ENCODE measurements around the gene ARHGAP26.

ARHGAP26 gene

DNA sequence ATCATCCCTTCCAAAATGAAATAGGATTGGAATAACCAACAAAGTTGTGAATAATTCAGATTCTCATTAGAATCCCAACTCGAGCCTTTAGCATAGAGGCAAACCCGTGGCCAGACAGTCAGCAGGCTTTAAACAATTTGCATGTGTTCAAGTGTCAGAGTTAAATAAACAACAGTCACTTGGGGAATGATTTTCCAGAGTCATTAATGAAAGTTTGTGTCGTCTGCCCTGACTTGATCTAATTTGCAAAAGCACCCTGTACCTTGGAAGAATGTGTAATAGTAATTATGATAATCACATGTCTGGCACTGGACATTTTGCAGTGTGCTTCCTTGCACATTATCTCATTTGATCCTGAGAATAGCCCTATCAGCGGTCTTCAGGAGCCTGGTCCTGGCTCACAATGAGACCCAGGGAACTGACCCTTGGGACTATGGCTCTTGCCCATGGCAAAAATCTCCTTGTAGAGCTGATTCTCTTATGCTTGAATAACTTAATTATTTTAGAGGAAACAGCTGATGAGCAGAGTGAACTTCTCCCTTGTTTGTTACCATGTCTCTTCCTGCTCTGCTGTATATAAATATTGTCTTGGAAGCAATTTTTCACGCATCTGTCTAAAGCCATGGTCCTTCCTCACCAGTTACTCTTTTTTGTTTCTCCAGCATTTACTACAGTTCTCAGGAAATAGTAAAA, 360.6 kb downstream of the ARHGAP26 start:
- DNase-seq (ENCODE audit: low read depth in 2 of 3, low spot score in 2 of 3), result no peak

DNA sequence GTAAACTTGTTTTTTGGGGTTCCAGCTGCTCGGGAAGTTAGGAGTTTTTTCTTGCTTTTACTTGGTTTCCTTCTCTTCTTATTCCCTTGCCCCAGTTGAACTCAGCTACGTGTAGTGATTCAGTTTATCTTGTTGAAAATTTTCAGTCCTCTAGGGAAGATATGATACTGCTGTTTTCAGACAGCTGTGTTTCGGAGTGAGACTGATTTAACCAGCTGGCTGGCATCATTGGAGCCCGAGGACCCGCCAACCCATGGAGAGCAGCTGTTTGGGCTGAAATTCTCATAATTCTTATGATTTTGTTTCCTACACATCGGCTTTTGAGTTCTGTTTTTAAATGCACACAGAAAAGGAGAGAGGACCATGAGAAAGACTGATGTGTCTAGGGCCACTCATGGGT, 361.8 kb downstream of the ARHGAP26 start:
- no peak for DNase-seq (ENCODE audit: low read depth in 2 of 3, low spot score in 2 of 3)

GRCh38 chr5:143132739-143133138, 362.6 kb downstream of the ARHGAP26 start:
- DNase-seq (ENCODE audit: low read depth in 2 of 3, low spot score in 2 of 3), result no peak

DNA sequence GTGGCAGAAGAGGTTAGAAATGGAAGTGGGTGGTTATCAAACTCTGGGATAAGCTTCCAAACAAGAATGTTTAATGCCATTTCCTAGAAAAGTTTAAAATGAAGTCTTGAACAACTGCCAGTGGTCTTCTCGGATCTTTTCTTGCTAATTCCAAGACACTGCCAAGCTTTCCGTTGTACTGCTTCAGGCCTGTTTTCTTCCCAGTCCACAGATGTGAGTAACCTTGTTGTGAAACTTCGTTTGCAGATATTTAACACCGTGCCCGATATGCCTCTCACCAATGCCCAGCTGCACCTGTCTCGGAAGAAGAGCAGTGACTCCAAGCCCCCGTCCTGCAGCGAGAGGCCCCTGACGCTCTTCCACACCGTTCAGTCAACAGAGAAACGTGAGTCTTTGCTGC, 363.5 kb downstream of the ARHGAP26 start:
- no peak for DNase-seq (ENCODE audit: low read depth in 2 of 3, low spot score in 2 of 3)

DNA sequence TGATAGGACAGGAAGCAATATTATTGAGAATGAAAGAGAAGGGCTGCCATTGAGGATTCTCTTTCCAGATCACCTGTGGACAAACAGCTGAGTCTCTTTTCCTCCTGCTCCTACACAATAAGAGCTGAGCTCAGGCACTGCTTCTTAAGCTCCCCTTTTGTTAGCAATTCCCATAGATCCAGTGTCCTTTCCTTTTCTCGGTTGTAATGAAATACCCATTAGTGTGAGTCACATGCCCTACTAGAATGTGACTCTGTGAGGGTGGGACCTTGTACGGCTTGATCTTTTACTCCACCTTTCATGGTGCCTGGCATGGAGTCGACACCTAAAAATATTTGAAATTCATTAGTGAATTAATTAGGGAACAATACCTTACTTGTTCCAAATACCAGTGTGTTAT, 364.1 kb downstream of the ARHGAP26 start:
- DNase-seq (ENCODE audit: low read depth in 2 of 3, low spot score in 2 of 3), result no peak

DNA sequence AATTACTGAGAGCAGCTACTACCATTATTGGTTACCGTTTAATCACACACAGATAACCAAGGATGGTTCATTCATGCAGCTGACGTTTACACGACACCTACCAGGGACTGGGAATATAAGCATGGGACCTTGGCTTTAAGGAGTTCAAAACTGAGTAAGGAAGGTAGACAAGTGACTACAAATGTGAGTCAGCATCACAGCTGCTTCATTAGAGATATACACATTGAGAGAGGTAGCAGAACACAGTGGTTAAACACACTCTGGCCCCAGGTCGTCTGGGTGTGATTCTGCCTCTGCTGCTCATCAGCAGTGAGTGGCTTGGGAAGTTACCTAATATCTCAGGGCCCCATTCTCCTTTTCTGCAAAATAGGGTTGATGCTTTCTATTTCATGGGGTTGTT, 364.7 kb downstream of the ARHGAP26 start:
- no peak for DNase-seq (ENCODE audit: low read depth in 2 of 3, low spot score in 2 of 3)

DNA sequence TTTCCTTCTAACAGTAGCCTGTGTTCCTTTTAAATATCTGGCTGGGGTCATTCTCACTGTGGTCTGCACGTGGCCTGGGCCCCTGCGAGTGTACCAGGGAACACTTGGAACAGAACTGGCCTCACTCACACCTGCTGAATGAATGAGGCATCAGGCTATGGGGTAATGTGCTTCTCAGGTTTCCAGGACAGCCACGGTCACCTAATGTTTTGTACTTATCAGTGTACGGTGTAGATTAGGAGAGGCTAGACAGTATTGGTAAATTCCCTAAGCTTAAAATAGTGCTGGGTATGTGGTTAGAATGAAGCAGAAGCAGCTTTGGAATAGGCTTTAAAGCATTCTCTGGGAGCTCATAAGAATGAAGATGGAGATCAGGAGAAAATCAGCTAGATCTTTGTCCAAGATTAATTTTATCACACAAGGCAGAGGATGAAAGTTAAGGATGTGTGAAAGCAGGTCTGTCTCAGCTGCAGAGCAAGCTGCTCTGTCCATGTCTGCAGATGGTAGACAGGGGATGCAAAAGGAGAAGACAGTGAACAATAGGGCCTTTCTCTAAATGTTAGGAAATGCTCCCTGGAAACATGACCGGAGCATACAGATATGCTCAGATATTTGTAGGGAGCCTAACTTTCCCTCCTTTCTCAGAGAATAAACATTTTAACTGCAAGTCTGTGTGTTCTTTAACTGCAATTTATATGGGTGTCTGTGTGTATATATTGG, 365.8 kb downstream of the ARHGAP26 start:
- DNase-seq (ENCODE audit: low read depth in 2 of 3, low spot score in 2 of 3), result no peak

DNA sequence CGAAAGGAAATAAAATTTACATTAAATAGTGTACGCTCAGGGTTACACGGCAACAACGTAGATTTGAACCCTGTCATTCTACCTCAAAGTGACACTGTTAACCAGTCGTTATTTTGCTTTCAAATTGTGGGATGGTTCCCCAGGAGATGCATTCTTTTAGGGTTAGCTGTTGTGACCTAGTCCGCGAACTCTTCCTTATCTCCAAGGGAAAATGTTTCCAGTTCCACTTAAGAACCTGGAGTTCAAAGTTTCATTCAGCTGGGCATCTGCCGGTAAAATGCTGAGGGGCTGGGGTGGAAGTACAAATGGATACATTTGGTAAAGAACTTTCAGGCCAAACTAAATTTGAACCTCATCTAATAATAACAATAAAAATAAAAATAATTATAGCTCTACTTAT, 368.7 kb downstream of the ARHGAP26 start:
- no peak for DNase-seq (ENCODE audit: low read depth in 2 of 3, low spot score in 2 of 3)

GRCh38 chr5:143139585-143139984, 369.4 kb downstream of the ARHGAP26 start:
- DNase-seq (ENCODE audit: low read depth in 2 of 3, low spot score in 2 of 3), result no peak

GRCh38 chr5:143140492-143141203, 370.5 kb downstream of the ARHGAP26 start:
- no peak for DNase-seq (ENCODE audit: low read depth in 2 of 3, low spot score in 2 of 3)

- DNase-seq (ENCODE audit: low read depth in 2 of 3, low spot score in 2 of 3), result no peak
Observed at GRCh38 chr5:143141652-143142051, 371.5 kb downstream of the ARHGAP26 start.

DNA sequence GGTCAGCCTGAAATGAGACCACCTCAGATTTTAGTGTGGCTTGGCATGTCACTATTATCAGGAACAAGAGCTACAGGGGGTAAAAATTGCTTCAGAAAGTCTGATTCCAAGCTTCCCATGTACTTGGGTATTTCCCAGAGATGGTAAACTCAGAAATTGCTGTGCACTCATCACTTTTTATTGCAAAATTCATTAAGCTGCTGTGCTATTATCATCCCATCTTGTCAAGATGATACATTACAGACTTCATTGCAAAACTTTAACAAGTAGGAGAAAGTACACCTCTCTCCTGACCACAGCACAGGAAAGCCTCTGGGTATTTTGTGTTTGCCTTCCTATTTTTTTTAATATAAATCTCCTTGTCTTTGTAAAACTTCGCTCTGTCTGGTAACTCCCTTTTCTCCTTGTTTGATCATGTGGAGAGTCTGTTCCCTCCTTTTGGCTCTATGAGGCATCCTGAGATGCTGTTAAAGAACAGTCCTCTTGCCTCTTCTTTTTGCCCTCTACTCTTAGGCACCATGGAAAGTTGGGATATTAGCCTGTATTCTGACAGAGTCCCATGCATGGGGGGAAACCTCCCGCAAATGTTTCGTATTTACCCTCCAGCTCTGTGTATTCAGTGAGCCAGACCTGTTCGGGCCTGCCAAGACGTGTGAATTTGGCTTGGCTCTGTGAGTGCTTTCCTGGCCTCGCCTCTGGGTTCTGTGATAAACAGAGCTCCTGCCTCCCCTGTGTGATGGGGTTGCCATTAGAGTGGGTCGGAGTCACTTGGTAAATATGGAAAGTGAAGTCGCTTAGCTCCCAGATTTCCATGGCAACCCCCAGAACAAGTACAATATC, 372.6 kb downstream of the ARHGAP26 start:
- DNase-seq (ENCODE audit: low read depth in 2 of 3, low spot score in 2 of 3), result no peak

DNA sequence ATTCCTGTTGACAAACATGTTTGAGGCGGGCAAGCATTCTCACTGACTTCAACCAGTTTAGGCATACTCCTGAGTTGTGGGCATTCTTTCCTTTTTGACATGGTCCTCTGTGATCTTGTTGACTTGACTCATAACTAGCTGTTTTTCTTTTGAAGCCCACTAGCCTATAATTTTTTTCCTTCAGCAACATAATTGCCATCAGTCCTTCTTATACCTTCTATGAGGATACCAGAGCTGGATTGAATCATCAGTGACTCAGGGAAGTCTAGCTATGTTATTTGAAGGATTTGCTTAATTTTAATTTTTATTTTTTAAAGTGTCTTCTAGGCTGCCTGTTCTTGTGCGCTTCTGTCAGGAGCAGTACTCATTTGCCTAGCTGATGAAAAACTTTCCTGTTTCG, 373.8 kb downstream of the ARHGAP26 start:
- no peak for DNase-seq (ENCODE audit: low read depth in 2 of 3, low spot score in 2 of 3)

- no peak for DNase-seq (ENCODE audit: low read depth in 2 of 3, low spot score in 2 of 3)
Observed at GRCh38 chr5:143145243-143146160, 375.3 kb downstream of the ARHGAP26 start.

DNA sequence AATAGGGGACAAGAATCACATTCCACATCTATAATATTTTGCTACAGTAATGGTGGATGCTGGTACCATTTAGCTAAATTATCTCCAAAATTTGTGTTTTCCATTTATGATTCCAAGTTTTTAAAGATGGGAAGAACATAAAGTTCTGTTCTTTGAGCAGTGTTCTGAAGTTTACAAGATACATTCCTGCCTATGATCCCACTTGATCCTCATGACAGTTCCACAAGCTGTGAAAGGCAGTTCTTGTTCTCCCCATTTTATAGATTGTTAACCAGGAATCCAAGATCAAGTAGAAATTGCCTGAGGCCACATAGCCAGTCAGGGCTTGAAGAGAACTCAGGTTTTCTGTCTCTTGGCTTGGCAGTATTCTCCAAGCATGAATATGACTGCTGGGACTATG, 376.0 kb downstream of the ARHGAP26 start:
- no peak for DNase-seq (ENCODE audit: low read depth in 2 of 3, low spot score in 2 of 3)

DNA sequence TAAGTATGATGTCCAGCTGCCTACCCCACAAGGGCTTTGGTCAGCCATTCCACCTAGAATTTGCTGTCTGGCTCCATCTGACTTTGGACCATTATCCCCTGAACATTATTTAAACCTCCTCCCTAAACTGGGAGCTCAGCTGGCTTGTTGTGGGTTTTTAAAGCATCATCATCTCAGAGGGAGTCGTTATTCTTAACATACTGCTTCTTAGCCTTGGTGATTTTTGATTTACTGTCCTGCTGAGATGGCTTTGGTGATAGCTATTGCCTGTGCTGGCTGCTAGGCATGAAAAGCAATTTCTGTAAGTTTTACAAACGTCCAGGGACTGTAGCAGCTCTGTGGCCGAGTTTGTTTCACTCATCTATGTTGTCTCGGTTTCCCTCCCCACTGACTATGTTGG, 377.2 kb downstream of the ARHGAP26 start:
- DNase-seq (ENCODE audit: low read depth in 2 of 3, low spot score in 2 of 3), result no peak

GRCh38 chr5:143147902-143148301, 377.7 kb downstream of the ARHGAP26 start:
- DNase-seq (ENCODE audit: low read depth in 2 of 3, low spot score in 2 of 3), result no peak

DNA sequence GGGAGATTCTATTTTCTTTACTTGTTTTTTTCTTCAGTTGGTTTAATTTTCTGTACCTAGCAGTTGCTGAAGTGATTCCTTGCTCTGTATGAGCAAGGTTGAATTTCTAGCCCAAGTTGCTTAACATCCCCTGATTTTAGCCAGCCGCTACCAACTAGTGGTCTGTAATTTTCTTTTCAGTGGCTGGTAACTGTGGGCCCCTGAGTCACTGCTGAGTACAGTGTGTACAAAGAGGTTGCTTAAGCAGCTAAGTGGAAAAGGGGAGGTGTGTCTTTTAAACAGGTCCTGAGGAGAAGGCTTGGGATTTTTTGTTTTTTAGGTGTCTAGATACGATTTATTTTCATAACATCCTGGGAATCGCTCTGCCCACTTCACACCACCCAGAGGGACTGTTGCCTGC, 378.6 kb downstream of the ARHGAP26 start:
- DNase-seq (ENCODE audit: low read depth in 2 of 3, low spot score in 2 of 3), result no peak

- no peak for DNase-seq (ENCODE audit: low read depth in 2 of 3, low spot score in 2 of 3)
Observed at GRCh38 chr5:143149759-143150158, 379.6 kb downstream of the ARHGAP26 start.

DNA sequence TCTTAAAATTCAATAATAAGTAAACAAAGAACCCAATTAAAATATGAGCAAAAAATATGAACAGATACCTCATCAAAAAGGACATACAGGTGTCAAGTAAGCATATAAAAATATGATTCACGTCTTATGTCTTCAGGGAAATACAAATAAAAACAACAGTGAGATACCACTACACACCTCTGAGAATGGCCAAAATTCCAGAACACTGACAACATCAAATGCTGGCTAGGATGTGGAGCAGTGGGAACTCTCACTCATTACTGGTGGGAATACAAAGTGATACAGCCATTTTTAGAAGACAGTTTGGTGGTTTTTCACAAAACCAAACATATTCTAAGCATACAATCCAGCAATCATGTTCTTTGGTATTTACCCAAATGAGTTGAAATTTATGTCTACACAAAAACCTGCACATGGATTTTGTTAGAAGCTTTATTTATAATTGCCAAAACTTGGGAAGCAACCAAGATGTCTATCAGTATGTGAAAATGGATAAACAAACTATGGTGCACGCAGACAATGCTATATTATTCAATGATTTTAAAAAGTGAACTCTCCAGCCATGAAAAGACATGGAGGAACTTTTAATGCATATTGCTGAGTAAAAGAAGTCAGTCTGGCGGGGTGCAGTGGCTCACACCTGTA, 381.0 kb downstream of the ARHGAP26 start:
- DNase-seq (ENCODE audit: low read depth in 2 of 3, low spot score in 2 of 3), result no peak

Data from activated CD8-positive, alpha-beta memory T cell treated with anti-CD3 and anti-CD28 coated beads for 48 hours (primary cell).